Activated effector memory CD4-positive, alpha-beta T cell treated with anti-CD3 and anti-CD28 coated beads, Interleukin-2, amount 50 U/mL, for 16 hours (primary cell): ENCODE measurements around the gene ACSS3.
"Not testable (repeated sequence)": the region's sequence is repeated elsewhere in the genome, so short reads cannot be mapped to it uniquely, and the experiment has no call there.

Experiments used
- DNase-seq: peaks from one replicate; pipeline ENCODE4 v3.0.0-alpha.2; 2020

Gene ACSS3

GRCh38 chr12:81094718-81095360, 17.0 kb downstream of the ACSS3 start:
- no peak for DNase-seq

GRCh38 chr12:81095501-81096232, 17.8 kb downstream of the ACSS3 start:
- DNase-seq = no peak

- no peak for DNase-seq
Observed at GRCh38 chr12:81105687-81106086, 27.8 kb downstream of the ACSS3 start.

- DNase-seq = no peak
Observed at GRCh38 chr12:81114226-81114625, 36.3 kb downstream of the ACSS3 start.

GRCh38 chr12:81119069-81119468, 41.2 kb downstream of the ACSS3 start:
- DNase-seq = not testable (repeated sequence)

GRCh38 chr12:81120961-81121360, 43.1 kb downstream of the ACSS3 start:
- no peak for DNase-seq

- DNase-seq = no peak
Observed at GRCh38 chr12:81123611-81124010, 45.7 kb downstream of the ACSS3 start.

GRCh38 chr12:81125691-81126090, 47.8 kb downstream of the ACSS3 start:
- no peak for DNase-seq

- DNase-seq = no peak
Observed at GRCh38 chr12:81128930-81129554, 51.2 kb downstream of the ACSS3 start.

- no peak for DNase-seq
Observed at GRCh38 chr12:81136519-81136918, 58.6 kb downstream of the ACSS3 start.

- DNase-seq = no peak
Observed at GRCh38 chr12:81137801-81138200, 59.9 kb downstream of the ACSS3 start.

GRCh38 chr12:81141217-81141616, 63.3 kb downstream of the ACSS3 start:
- no peak for DNase-seq

GRCh38 chr12:81143057-81143456, 65.2 kb downstream of the ACSS3 start:
- DNase-seq = no peak

- DNase-seq = no peak
Observed at GRCh38 chr12:81146228-81147225, 68.6 kb downstream of the ACSS3 start.

GRCh38 chr12:81147292-81147919, 69.5 kb downstream of the ACSS3 start:
- DNase-seq = no peak

- no peak for DNase-seq
Observed at GRCh38 chr12:81150382-81150781, 72.5 kb downstream of the ACSS3 start.

GRCh38 chr12:81159856-81160255, 82.0 kb downstream of the ACSS3 start:
- DNase-seq = no peak

- no peak for DNase-seq
Observed at GRCh38 chr12:81161680-81162079, 83.8 kb downstream of the ACSS3 start.

- no peak for DNase-seq
Observed at GRCh38 chr12:81162391-81163136, 84.7 kb downstream of the ACSS3 start.

- DNase-seq = no peak
Observed at GRCh38 chr12:81164827-81165226, 86.9 kb downstream of the ACSS3 start.

GRCh38 chr12:81166790-81167189, 88.9 kb downstream of the ACSS3 start:
- DNase-seq = no peak

GRCh38 chr12:81167694-81168093, 89.8 kb downstream of the ACSS3 start:
- DNase-seq = no peak
